Effector memory CD8-positive, alpha-beta T cell (primary cell): Measurements from ENCODE around the gene TBC1D14.
"Not testable (repeated sequence)": the region's sequence is repeated elsewhere in the genome, so short reads cannot be mapped to it uniquely, and the experiment has no call there.

ENCODE experiments used
- ATAC-seq: fragments of 150-1000 bp; cut with Tn5 transposase; replicated peaks from 2 replicates; pipeline ENCODE4 v1.10.0; 2021; ENCODE audit warnings: mild to moderate bottlenecking, moderate library complexity
- DNase-seq, 3 experiments: peaks; one replicate each; pipeline ENCODE4 v3.0.0; 2021
- H3K27ac Mint-ChIP-seq, 2 donors: one replicate each; pipeline ENCODE4 v1.8.0; 2022; ENCODE audit warnings: mild to moderate bottlenecking in 2 of 2, mixed read lengths in 2 of 2, moderate library complexity in 2 of 2
- H3K27me3 Mint-ChIP-seq, 2 donors: one replicate each; pipeline ENCODE4 v1.8.0; 2022; ENCODE audit warnings: mixed read lengths in 2 of 2
- H3K36me3 Mint-ChIP-seq: one replicate; pipeline ENCODE4 v1.8.0; 2022; ENCODE audit warnings: mild to moderate bottlenecking, moderate library complexity, mixed read lengths; ENCODE audit not compliant: insufficient read depth
- H3K4me1 Mint-ChIP-seq, 2 donors: one replicate each; pipeline ENCODE4 v1.8.0; 2022; ENCODE audit warnings: low read depth in 2 of 2, mixed read lengths in 2 of 2
- H3K4me3 Mint-ChIP-seq, 2 donors: one replicate each; pipeline ENCODE4 v1.8.0; 2022; ENCODE audit warnings: mild to moderate bottlenecking in 2 of 2, mixed read lengths in 2 of 2, moderate library complexity in 2 of 2
- H3K9me3 Mint-ChIP-seq, 2 donors: one replicate each; pipeline ENCODE4 v1.8.0; 2022; ENCODE audit warnings: mixed read lengths in 2 of 2

Gene TBC1D14

GRCh38 chr4:7070729-7071511, 161.3 kb downstream of the TBC1D14 start:
- Mint-ChIP-seq H3K4me3 (no peak overlapping the region), H3K27ac (peak overlapping the region in 1 of 2 donors; percentile 70), H3K9me3 (no peaks in the 10 kb centered on the region), H3K36me3 (peaks cover 26% of the 10 kb centered on the region), H3K4me1 (peaks cover 22 to 25% of the 10 kb centered on the region in 2 donors), H3K27me3 (no peaks in the 10 kb centered on the region)
- peak; percentile 28 for ATAC-seq
- DNase-seq = peak; percentile 87 to 90 (median 87)

GRCh38 chr4:7073059-7073458, 163.4 kb downstream of the TBC1D14 start:
- Mint-ChIP-seq H3K4me3 (no peak overlapping the region), H3K27ac (no peak overlapping the region), H3K4me1 (peaks cover 14 to 15% of the 10 kb centered on the region in 2 donors), H3K9me3 (no peaks in the 10 kb centered on the region), H3K36me3 (peaks cover 10% of the 10 kb centered on the region), H3K27me3 (no peaks in the 10 kb centered on the region)
- ATAC-seq (no peak), DNase-seq (no peak)

GRCh38 chr4:7073526-7074390, 164.1 kb downstream of the TBC1D14 start:
- Mint-ChIP-seq H3K27ac (no peak overlapping the region), H3K4me1 (peaks cover 7 to 8% of the 10 kb centered on the region in 2 donors), H3K9me3 (no peaks in the 10 kb centered on the region), H3K36me3 (peaks cover 6% of the 10 kb centered on the region), H3K4me3 (no peak overlapping the region), H3K27me3 (no peaks in the 10 kb centered on the region)
- DNase-seq (no peak), ATAC-seq (no peak)

GRCh38 chr4:7074426-7074825, 164.8 kb downstream of the TBC1D14 start:
- Mint-ChIP-seq H3K27ac (no peak overlapping the region), H3K27me3 (peaks cover 0 to 5% of the 10 kb centered on the region in 2 donors), H3K4me1 (peaks cover 6 to 7% of the 10 kb centered on the region in 2 donors), H3K4me3 (no peak overlapping the region), H3K36me3 (peaks cover 6% of the 10 kb centered on the region), H3K9me3 (no peaks in the 10 kb centered on the region)
- DNase-seq (no peak), ATAC-seq (no peak)

GRCh38 chr4:7075962-7076695, 166.5 kb downstream of the TBC1D14 start:
- Mint-ChIP-seq H3K4me1 (peaks cover 0 to under 1% of the 10 kb centered on the region in 2 donors), H3K4me3 (no peak overlapping the region), H3K27ac (no peak overlapping the region), H3K27me3 (peaks cover 11 to 21% of the 10 kb centered on the region in 2 donors), H3K9me3 (no peaks in the 10 kb centered on the region), H3K36me3 (peaks cover under 1% of the 10 kb centered on the region)
- no peak for DNase-seq
- no peak for ATAC-seq

GRCh38 chr4:7076696-7077082, 167.1 kb downstream of the TBC1D14 start:
- no peaks in the 10 kb centered on the region for H3K9me3 Mint-ChIP-seq
- H3K4me1 Mint-ChIP-seq = no peaks in the 10 kb centered on the region
- H3K36me3 Mint-ChIP-seq = no peaks in the 10 kb centered on the region
- H3K4me3 Mint-ChIP-seq = no peak overlapping the region
- no peak overlapping the region for H3K27ac Mint-ChIP-seq
- DNase-seq = no peak
- peaks cover 11 to 21% of the 10 kb centered on the region in 2 donors for H3K27me3 Mint-ChIP-seq
- ATAC-seq = no peak

- DNase-seq = no peak
- ATAC-seq = no peak
- Mint-ChIP-seq H3K27me3 (peaks cover 11 to 21% of the 10 kb centered on the region in 2 donors), H3K4me3 (no peak overlapping the region), H3K9me3 (no peaks in the 10 kb centered on the region), H3K27ac (no peak overlapping the region), H3K36me3 (no peaks in the 10 kb centered on the region), H3K4me1 (no peaks in the 10 kb centered on the region)
Measured at GRCh38 chr4:7077371-7077770, 167.7 kb downstream of the TBC1D14 start.

- Mint-ChIP-seq H3K27ac (no peak overlapping the region), H3K9me3 (no peaks in the 10 kb centered on the region), H3K4me3 (no peak overlapping the region), H3K4me1 (no peaks in the 10 kb centered on the region), H3K36me3 (no peaks in the 10 kb centered on the region), H3K27me3 (peaks cover 16 to 27% of the 10 kb centered on the region in 2 donors)
- DNase-seq (no peak), ATAC-seq (no peak)
Measured at GRCh38 chr4:7078025-7078424, 168.4 kb downstream of the TBC1D14 start.

- H3K27ac Mint-ChIP-seq, H3K4me3 Mint-ChIP-seq, DNase-seq, H3K9me3 Mint-ChIP-seq, H3K36me3 Mint-ChIP-seq, ATAC-seq, H3K4me1 Mint-ChIP-seq: not testable (repeated sequence)
- peaks cover 24 to 41% of the 10 kb centered on the region in 2 donors for H3K27me3 Mint-ChIP-seq
Measured at GRCh38 chr4:7079483-7079882, 169.9 kb downstream of the TBC1D14 start.

GRCh38 chr4:7079909-7080308, 170.3 kb downstream of the TBC1D14 start:
- not testable (repeated sequence) for H3K27ac Mint-ChIP-seq

More at GRCh38 chr4:7079909-7080308, 170.3 kb downstream of the TBC1D14 start:
- H3K4me3 Mint-ChIP-seq, H3K36me3 Mint-ChIP-seq, H3K9me3 Mint-ChIP-seq, ATAC-seq, DNase-seq, H3K4me1 Mint-ChIP-seq: not testable (repeated sequence)
- peaks cover 28 to 46% of the 10 kb centered on the region in 2 donors for H3K27me3 Mint-ChIP-seq
